Keratinocyte (primary cell): Measurements from ENCODE around the gene OSTN.

ENCODE experiments used
- EZH2 ChIP-seq: IDR thresholded peaks from one replicate; pipeline ENCODE4 v1.6.1; 2012; ENCODE audit warnings: inconsistent platforms, mild to moderate bottlenecking, low read length, moderate library complexity
- TF ChIP-seq, protein P1 (sequence below), 3 experiments: IDR thresholded peaks in 1 of 3; conservative IDR thresholded peaks in 1 of 3; optimal IDR thresholded peaks in 1 of 3; 2 replicates in 2 of 3; 3 replicates in 1 of 3; pipeline versions ENCODE3 to v1.5.1; 2011; ENCODE audit warnings: low read length in 3 of 3, mild to moderate bottlenecking in 3 of 3, moderate library complexity in 2 of 3, control low read depth in 1 of 3, inconsistent platforms in 1 of 3; ENCODE audit not compliant: insufficient read depth in 2 of 3; ENCODE audit errors: extremely low read depth in 1 of 3

GRCh38 chr3:191301017-191301416 is 102.0 kb downstream of the OSTN start:
- no peak for TF ChIP-seq EZH2
- TF ChIP-seq, protein P1, sequence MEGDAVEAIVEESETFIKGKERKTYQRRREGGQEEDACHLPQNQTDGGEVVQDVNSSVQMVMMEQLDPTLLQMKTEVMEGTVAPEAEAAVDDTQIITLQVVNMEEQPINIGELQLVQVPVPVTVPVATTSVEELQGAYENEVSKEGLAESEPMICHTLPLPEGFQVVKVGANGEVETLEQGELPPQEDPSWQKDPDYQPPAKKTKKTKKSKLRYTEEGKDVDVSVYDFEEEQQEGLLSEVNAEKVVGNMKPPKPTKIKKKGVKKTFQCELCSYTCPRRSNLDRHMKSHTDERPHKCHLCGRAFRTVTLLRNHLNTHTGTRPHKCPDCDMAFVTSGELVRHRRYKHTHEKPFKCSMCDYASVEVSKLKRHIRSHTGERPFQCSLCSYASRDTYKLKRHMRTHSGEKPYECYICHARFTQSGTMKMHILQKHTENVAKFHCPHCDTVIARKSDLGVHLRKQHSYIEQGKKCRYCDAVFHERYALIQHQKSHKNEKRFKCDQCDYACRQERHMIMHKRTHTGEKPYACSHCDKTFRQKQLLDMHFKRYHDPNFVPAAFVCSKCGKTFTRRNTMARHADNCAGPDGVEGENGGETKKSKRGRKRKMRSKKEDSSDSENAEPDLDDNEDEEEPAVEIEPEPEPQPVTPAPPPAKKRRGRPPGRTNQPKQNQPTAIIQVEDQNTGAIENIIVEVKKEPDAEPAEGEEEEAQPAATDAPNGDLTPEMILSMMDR (optimal IDR thresholded peaks at IDR 0.05 in 1 of 3, IDR thresholded peaks at IDR 0.05 in 1 of 3, conservative IDR thresholded peaks at IDR 0.05 in 1 of 3; ENCODE audit: extremely low read depth in 1 of 3, insufficient read depth in 2 of 3, low read length in 3 of 3), result no peak
